ENCODE data around the gene PRDM5.

Gene PRDM5

DNA sequence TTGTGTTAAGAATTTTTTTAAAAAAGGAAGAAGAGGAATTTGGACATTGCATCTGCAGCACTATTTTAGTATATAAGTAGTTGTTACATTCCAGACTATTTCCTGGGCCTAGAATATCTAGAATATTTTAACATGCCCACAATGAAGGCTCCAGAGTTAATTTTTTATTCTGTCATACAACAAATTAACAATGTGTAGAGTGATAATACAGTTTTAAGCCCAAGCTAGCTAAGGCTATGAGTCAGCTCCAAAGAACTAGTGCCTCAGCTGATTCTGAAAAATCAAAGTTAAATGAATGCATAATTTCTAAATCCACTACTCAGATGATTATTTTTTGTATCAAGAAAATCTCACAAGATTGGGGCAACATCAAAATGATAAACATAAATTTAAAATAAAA is 231.4 kb downstream of the PRDM5 start:
- no peak for TF ChIP-seq TAF1 (IDR thresholded peaks at IDR 0.05; ENCODE audit: low read depth)
- TF ChIP-seq CEBPB (IDR thresholded peaks at IDR 0.05): no peak
- TF ChIP-seq YY1 (IDR thresholded peaks at IDR 0.05; ENCODE audit: low read depth): no peak
- no peak for TF ChIP-seq TCF12 (IDR thresholded peaks at IDR 0.05; ENCODE audit: low read depth)
- TF ChIP-seq EP300 (IDR thresholded peaks at IDR 0.05; ENCODE audit: borderline replicate concordance): no peak
- TF ChIP-seq, protein P1, sequence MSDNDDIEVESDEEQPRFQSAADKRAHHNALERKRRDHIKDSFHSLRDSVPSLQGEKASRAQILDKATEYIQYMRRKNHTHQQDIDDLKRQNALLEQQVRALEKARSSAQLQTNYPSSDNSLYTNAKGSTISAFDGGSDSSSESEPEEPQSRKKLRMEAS (IDR thresholded peaks at IDR 0.05): no peak
- TF ChIP-seq FOXM1 (IDR thresholded peaks at IDR 0.05; ENCODE audit: borderline replicate concordance, low read depth): no peak
- TF ChIP-seq CREB1 (IDR thresholded peaks at IDR 0.05; ENCODE audit: low read depth): no peak
- no peak for TF ChIP-seq ZBTB7A (IDR thresholded peaks at IDR 0.05; ENCODE audit: low read depth)
- no peak for TF ChIP-seq REST (IDR thresholded peaks at IDR 0.05; ENCODE audit: low read depth)
- TF ChIP-seq EGR1 (IDR thresholded peaks at IDR 0.05): no peak
- no peak for TF ChIP-seq NFIC (IDR thresholded peaks at IDR 0.05)
- no peak for TF ChIP-seq RAD21 (IDR thresholded peaks at IDR 0.05; ENCODE audit: low read depth)
- TF ChIP-seq USF1 (IDR thresholded peaks at IDR 0.05): no peak
- TF ChIP-seq TEAD4 (IDR thresholded peaks at IDR 0.05): no peak

GRCh38 chr4:120688791-120689190 is 233.7 kb downstream of the PRDM5 start:
- TF ChIP-seq REST (IDR thresholded peaks at IDR 0.05; ENCODE audit: low read depth) (no peak), USF1 (IDR thresholded peaks at IDR 0.05) (no peak), CREB1 (IDR thresholded peaks at IDR 0.05; ENCODE audit: low read depth) (no peak), TEAD4 (IDR thresholded peaks at IDR 0.05) (no peak), EP300 (IDR thresholded peaks at IDR 0.05; ENCODE audit: borderline replicate concordance) (no peak), TAF1 (IDR thresholded peaks at IDR 0.05; ENCODE audit: low read depth) (no peak), YY1 (IDR thresholded peaks at IDR 0.05; ENCODE audit: low read depth) (no peak), ZBTB7A (IDR thresholded peaks at IDR 0.05; ENCODE audit: low read depth) (no peak), RAD21 (IDR thresholded peaks at IDR 0.05; ENCODE audit: low read depth) (no peak), EGR1 (IDR thresholded peaks at IDR 0.05) (no peak), CEBPB (IDR thresholded peaks at IDR 0.05) (no peak), FOXM1 (IDR thresholded peaks at IDR 0.05; ENCODE audit: borderline replicate concordance, low read depth) (no peak), TCF12 (IDR thresholded peaks at IDR 0.05; ENCODE audit: low read depth) (no peak), NFIC (IDR thresholded peaks at IDR 0.05) (no peak)
- TF ChIP-seq, protein P1 (IDR thresholded peaks at IDR 0.05): no peak

GRCh38 chr4:120685756-120686278 is 236.7 kb downstream of the PRDM5 start:
- TF ChIP-seq TCF12 (IDR thresholded peaks at IDR 0.05; ENCODE audit: low read depth) (no peak), REST (IDR thresholded peaks at IDR 0.05; ENCODE audit: low read depth) (no peak), USF1 (IDR thresholded peaks at IDR 0.05) (no peak), EGR1 (IDR thresholded peaks at IDR 0.05) (no peak), CEBPB (IDR thresholded peaks at IDR 0.05) (no peak), YY1 (IDR thresholded peaks at IDR 0.05; ENCODE audit: low read depth) (no peak), CREB1 (IDR thresholded peaks at IDR 0.05; ENCODE audit: low read depth) (no peak), FOXM1 (IDR thresholded peaks at IDR 0.05; ENCODE audit: borderline replicate concordance, low read depth) (no peak), NFIC (IDR thresholded peaks at IDR 0.05) (no peak), TEAD4 (IDR thresholded peaks at IDR 0.05) (no peak), RAD21 (IDR thresholded peaks at IDR 0.05; ENCODE audit: low read depth) (no peak), EP300 (IDR thresholded peaks at IDR 0.05; ENCODE audit: borderline replicate concordance) (no peak)
